Fibroblast of villous mesenchyme (primary cell): ENCODE data around the gene PHF21B. TPM values are rescaled to one million over a fixed set of nuclear protein-coding genes. Genes with fewer than 3 reads are reported as not detected.
"Not testable (repeated sequence)": the region's sequence is repeated elsewhere in the genome, so short reads cannot be mapped to it uniquely, and the experiment has no call there.

Source experiments
- DNase-seq: peaks from one replicate; pipeline ENCODE4 v3.0.0-alpha.2; 2010; ENCODE audit warnings: low read depth
- H3K4me3 ChIP-seq: 2 replicates; pipeline ENCODE4 v1.5.1; 2011; ENCODE audit warnings: low read depth, mild to moderate bottlenecking, low read length
- total RNA-seq: library from RNA; depleted of rRNA; stranded (reverse); fragments of >200 nt; gene quantifications from 2 replicates; pipeline ENCODE4 v1.2.3, GENCODE V29; 2012
- TF ChIP-seq, protein P1 (sequence below): IDR thresholded peaks from 2 replicates; pipeline ENCODE4 v1.5.1; 2012; ENCODE audit warnings: low read depth, mild to moderate bottlenecking, low read length; ENCODE audit not compliant: insufficient read depth

The PHF21B gene
- total RNA-seq, 1 donor = not detected

- H3K4me3 ChIP-seq = no peak overlapping the region
- TF ChIP-seq, protein P1, sequence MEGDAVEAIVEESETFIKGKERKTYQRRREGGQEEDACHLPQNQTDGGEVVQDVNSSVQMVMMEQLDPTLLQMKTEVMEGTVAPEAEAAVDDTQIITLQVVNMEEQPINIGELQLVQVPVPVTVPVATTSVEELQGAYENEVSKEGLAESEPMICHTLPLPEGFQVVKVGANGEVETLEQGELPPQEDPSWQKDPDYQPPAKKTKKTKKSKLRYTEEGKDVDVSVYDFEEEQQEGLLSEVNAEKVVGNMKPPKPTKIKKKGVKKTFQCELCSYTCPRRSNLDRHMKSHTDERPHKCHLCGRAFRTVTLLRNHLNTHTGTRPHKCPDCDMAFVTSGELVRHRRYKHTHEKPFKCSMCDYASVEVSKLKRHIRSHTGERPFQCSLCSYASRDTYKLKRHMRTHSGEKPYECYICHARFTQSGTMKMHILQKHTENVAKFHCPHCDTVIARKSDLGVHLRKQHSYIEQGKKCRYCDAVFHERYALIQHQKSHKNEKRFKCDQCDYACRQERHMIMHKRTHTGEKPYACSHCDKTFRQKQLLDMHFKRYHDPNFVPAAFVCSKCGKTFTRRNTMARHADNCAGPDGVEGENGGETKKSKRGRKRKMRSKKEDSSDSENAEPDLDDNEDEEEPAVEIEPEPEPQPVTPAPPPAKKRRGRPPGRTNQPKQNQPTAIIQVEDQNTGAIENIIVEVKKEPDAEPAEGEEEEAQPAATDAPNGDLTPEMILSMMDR = no peak
- DNase-seq = no peak
Measured at GRCh38 chr22:44925465-44926123, 84.2 kb downstream of the PHF21B start.

DNA sequence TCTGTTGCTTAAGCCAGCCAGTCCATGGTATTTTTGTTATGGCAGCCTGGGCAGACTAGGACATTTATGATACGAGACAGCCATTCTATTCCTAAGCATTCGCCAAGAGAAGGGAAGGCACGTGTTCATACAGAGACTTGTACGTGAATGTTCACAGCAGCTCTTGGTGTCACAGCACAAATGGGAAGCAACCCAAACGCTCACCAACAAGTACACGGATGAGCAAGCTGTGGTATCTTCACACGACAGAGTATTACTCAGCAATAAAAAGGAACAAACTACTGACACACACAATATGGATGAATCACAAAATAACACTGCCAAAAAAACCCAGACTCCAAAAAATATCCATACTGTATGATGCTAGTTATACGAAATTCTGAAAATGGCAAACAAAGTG lies 85.1 kb downstream of the PHF21B start:
- TF ChIP-seq, protein P1 = no peak
- H3K4me3 ChIP-seq = no peak overlapping the region
- no peak for DNase-seq

- TF ChIP-seq, protein P1 = no peak
- DNase-seq = no peak
- no peak overlapping the region for H3K4me3 ChIP-seq
Measured at GRCh38 chr22:44924098-44924497, 85.7 kb downstream of the PHF21B start.

DNA sequence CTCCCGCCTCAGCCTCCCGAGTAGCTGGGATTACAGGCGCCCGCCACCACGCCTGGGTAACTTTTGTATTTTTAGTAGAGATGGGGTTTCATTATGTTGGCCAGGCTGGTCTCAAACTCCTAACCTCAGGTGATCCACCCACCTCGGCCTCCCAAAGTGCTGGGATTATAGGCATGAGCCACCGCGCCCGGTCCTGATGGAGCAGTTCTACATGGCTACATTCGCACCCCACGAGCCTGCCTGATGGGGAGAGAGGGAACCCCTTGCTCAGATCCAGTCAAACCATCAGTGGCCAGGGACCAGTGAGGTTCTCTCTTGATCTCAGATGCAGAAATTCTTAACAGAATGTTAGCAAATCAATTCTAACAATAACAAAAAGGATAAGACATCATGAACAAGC lies 88.0 kb downstream of the PHF21B start:
- not testable (repeated sequence) for DNase-seq, H3K4me3 ChIP-seq

GRCh38 chr22:44920183-44920582 lies 89.6 kb downstream of the PHF21B start:
- TF ChIP-seq, protein P1 = no peak
- no peak overlapping the region for H3K4me3 ChIP-seq
- no peak for DNase-seq

DNA sequence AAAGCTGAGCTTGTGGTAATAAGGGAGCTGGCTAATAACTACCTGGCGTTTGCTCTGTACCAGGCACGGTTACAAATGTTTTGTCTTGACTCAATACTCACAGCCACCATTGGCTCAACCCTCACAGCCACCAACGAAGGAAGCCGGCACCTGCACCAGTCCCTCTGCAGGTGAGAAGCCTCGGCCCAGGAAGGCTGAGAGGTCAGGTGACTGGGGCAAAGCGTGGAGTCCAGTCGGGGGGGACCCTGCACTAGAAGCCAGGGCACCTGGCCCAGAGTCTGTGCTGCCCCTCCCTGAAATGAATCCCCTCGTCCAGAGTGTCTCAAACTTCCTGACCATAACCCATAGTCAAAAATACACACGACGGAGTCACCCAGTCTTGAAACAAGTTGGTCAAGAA lies 90.1 kb downstream of the PHF21B start:
- TF ChIP-seq, protein P1 = no peak
- no peak overlapping the region for H3K4me3 ChIP-seq
- DNase-seq = no peak

DNA sequence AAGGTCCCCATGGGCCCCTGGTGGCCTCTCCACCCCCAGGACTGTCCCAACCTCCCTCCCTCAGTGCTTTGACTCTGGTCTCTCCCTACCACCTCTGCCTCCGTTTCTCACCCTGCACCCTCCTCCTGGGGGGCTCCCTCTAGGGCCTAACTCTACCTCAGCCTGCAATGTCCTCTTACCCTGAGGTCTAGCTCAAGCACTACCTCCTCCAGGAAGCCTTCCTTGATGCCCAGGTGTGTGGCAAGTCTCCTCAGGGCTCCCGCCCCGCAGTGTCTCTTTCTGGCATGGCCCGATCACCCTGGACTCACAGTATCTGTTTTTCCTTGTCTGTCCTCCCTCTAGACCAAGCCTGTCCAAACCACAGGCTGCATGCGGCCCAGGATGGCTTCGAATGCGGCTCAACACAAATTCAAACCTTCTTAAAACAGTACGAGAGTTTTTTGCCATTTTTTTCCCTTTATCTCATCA lies 90.8 kb downstream of the PHF21B start:
- TF ChIP-seq, protein P1 = no peak
- no peak overlapping the region for H3K4me3 ChIP-seq
- DNase-seq = no peak
